Lung microvascular endothelial cell (primary cell): ENCODE results near the gene SMAD7. TPM values are rescaled to one million over a fixed set of nuclear protein-coding genes. Genes with fewer than 3 reads are reported as not detected.

Source experiments
- DNase-seq, 2 donors: peaks; one replicate each; pipeline versions ENCODE4 v3.0.0 to v3.0.0-alpha.2; 2010; ENCODE audit warnings: low read depth in 2 of 2
- total RNA-seq: library from RNA; depleted of rRNA; stranded (reverse); fragments of >200 nt; gene quantifications from 2 replicates; pipeline ENCODE4 v1.2.1, GENCODE V29; 2014

SMAD7 gene
- total RNA-seq, 1 donor from 2014 or later = 3.0 TPM

- peak in 1 of 2 donors; percentile 32 for DNase-seq
Observed at GRCh38 chr18:48947560-48947959, 3.2 kb downstream of the SMAD7 start.

GRCh38 chr18:48947092-48947491 lies 3.7 kb downstream of the SMAD7 start:
- peak in 1 of 2 donors; percentile 50 for DNase-seq

- DNase-seq = peak in 1 of 2 donors; percentile 79
Observed at GRCh38 chr18:48946329-48946835, 4.4 kb downstream of the SMAD7 start.

GRCh38 chr18:48945953-48946217 lies 4.9 kb downstream of the SMAD7 start:
- no peak for DNase-seq

- peak in 1 of 2 donors; percentile 58 for DNase-seq
Observed at GRCh38 chr18:48944634-48945033, 6.1 kb downstream of the SMAD7 start.

GRCh38 chr18:48943736-48944527 lies 6.8 kb downstream of the SMAD7 start:
- peak in 1 of 2 donors; percentile 33 for DNase-seq

- no peak for DNase-seq
Observed at GRCh38 chr18:48943333-48943732, 7.4 kb downstream of the SMAD7 start.

- DNase-seq = peak in 1 of 2 donors; percentile 85
Observed at GRCh38 chr18:48942554-48943261, 8.1 kb downstream of the SMAD7 start.

GRCh38 chr18:48942086-48942485 lies 8.7 kb downstream of the SMAD7 start:
- peak in 1 of 2 donors; percentile 9 for DNase-seq

- peak in 1 of 2 donors; percentile 17 for DNase-seq
Observed at GRCh38 chr18:48941672-48942071, 9.1 kb downstream of the SMAD7 start.

- DNase-seq = no peak
Observed at GRCh38 chr18:48940854-48941611, 9.7 kb downstream of the SMAD7 start.

GRCh38 chr18:48939205-48940097 lies 11.3 kb downstream of the SMAD7 start:
- DNase-seq = peak in 1 of 2 donors; percentile 52

- no peak for DNase-seq
Observed at GRCh38 chr18:48938827-48939204, 11.9 kb downstream of the SMAD7 start.

GRCh38 chr18:48937869-48938750 lies 12.7 kb downstream of the SMAD7 start:
- DNase-seq = no peak

- DNase-seq = no peak
Observed at GRCh38 chr18:48935433-48935774, 15.4 kb downstream of the SMAD7 start.

- DNase-seq = peak; percentile 57 to 78
Observed at GRCh38 chr18:48934723-48935432, 15.9 kb downstream of the SMAD7 start.

GRCh38 chr18:48934415-48934722 lies 16.4 kb downstream of the SMAD7 start:
- no peak for DNase-seq

- DNase-seq = peak in 1 of 2 donors; percentile 54
Observed at GRCh38 chr18:48933578-48934414, 17.0 kb downstream of the SMAD7 start.
